Breast epithelium (tissue), 3 donors: Measurements from ENCODE around the gene LDAH.

ENCODE experiments used
- POLR2A ChIP-seq: fragments of 450-650 bp; IDR thresholded peaks from one replicate; pipeline ENCODE4 v1.6.1; 2016; ENCODE audit warnings: antibody characterized with exemption, mild to moderate bottlenecking, moderate library complexity
- TF ChIP-seq, protein P1 (sequence below), 3 donors: fragments of 450-650 bp; IDR thresholded peaks; one replicate each; pipeline ENCODE4 v1.5.1; 2016 to 2017; ENCODE audit warnings: antibody characterized with exemption in 3 of 3, mild to moderate bottlenecking in 3 of 3, moderate library complexity in 3 of 3

DNA sequence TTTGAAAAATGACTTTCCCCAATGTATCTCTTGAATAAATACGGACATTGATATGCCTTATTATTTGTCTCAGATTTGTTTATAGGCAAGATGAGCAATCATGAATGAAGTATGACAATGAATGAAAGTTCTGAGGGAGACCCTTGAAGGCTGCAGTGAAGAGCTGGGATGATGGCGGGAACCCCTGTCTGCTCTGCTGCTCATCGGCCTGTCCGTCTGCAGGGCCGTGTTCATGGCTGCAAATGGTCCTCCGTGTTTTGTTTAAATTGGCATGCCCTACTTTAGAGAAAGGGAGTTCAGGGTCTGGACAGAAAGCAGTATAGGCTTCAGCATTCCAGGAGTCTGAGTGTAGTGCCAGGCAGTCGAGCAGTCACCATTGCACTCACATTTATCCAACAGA, 170.8 kb downstream of the LDAH start:
- TF ChIP-seq, protein P1, sequence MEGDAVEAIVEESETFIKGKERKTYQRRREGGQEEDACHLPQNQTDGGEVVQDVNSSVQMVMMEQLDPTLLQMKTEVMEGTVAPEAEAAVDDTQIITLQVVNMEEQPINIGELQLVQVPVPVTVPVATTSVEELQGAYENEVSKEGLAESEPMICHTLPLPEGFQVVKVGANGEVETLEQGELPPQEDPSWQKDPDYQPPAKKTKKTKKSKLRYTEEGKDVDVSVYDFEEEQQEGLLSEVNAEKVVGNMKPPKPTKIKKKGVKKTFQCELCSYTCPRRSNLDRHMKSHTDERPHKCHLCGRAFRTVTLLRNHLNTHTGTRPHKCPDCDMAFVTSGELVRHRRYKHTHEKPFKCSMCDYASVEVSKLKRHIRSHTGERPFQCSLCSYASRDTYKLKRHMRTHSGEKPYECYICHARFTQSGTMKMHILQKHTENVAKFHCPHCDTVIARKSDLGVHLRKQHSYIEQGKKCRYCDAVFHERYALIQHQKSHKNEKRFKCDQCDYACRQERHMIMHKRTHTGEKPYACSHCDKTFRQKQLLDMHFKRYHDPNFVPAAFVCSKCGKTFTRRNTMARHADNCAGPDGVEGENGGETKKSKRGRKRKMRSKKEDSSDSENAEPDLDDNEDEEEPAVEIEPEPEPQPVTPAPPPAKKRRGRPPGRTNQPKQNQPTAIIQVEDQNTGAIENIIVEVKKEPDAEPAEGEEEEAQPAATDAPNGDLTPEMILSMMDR (IDR thresholded peaks at IDR 0.05): no peak
- TF ChIP-seq POLR2A: no peak
